Astrocyte of the cerebellum (primary cell): ENCODE measurements around the gene PPP2R1B.
A peak's percentile ranks its signal among the peaks of the same experiment; 100 is the strongest.

Experiments used
- DNase-seq: peaks from one replicate; pipeline ENCODE4 v3.0.0-alpha.2; 2011; ENCODE audit warnings: low read depth
- H3K4me3 ChIP-seq: 2 replicates; pipeline ENCODE4 v1.5.1; 2011; ENCODE audit warnings: mild to moderate bottlenecking, low read depth, low read length, moderate library complexity
- CTCF ChIP-seq: IDR thresholded peaks from 2 replicates; pipeline ENCODE4 v1.5.1; 2012; ENCODE audit warnings: low read length, low read depth, moderate library complexity, mild to moderate bottlenecking; ENCODE audit errors: missing control alignments
- in situ Hi-C: cut with HindIII; loops from 2 replicates; pipeline ENCODE4 v1.10.0; 2017; ENCODE audit warnings: low sequenced_read_pairs

Gene PPP2R1B

GRCh38 chr11:111730871-111731591 lies 35.2 kb downstream of the PPP2R1B start:
- TF ChIP-seq CTCF = no peak
- in situ Hi-C loops = no loop called here
- H3K4me3 ChIP-seq = no peak overlapping the region
- DNase-seq = peak; percentile 77

- no peak overlapping the region for H3K4me3 ChIP-seq
- in situ Hi-C loops = no loop called here
- DNase-seq = no peak
- TF ChIP-seq CTCF = no peak
Measured at GRCh38 chr11:111729831-111730311, 36.3 kb downstream of the PPP2R1B start.

DNA sequence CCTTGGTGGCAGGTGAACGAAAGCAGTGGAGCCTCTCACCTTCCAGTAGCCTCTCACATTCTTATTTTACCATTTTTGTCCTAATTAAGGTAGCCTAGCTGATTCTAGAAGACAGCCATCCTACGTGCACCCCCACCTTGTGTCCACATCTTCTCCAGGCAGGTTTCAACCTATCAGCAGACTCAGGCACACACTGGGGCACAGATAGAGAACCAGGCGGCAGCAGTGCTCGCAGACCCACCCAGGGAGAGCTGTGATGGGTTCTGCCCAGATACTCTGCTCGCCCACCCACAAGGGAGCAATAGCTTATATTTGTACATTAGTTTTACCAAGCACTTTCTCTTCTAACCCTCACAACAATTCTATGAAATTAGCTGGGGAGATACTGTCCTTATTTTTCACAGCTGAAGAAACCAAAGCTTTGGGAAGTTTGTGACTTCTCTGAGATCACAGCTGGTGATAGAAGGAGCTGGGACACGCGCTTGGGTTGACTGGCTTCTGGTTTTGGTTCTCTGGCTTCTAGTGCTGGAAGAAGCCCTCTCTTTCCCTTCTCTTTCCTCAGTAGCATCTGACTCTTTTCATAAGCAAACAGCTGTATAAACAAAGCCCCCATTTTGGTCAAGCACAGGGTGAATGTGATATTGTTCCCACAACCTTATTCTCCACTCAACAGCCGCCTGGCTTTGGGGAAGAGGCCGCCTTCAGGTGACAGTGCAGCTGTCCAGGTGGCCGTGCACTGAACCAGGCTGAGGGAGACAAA lies 36.9 kb downstream of the PPP2R1B start:
- DNase-seq = no peak
- H3K4me3 ChIP-seq = no peak overlapping the region
- in situ Hi-C loops = no loop called here
- no peak for TF ChIP-seq CTCF

- DNase-seq = no peak
- TF ChIP-seq CTCF = no peak
- in situ Hi-C loops = no loop called here
- H3K4me3 ChIP-seq = no peak overlapping the region
Measured at GRCh38 chr11:111727431-111727830, 38.8 kb downstream of the PPP2R1B start.

GRCh38 chr11:111726301-111726713 lies 39.9 kb downstream of the PPP2R1B start:
- no peak for TF ChIP-seq CTCF
- in situ Hi-C loops = no loop called here
- no peak overlapping the region for H3K4me3 ChIP-seq
- DNase-seq = no peak

- in situ Hi-C loops = no loop called here
- no peak for DNase-seq
- no peak overlapping the region for H3K4me3 ChIP-seq
- no peak for TF ChIP-seq CTCF
Measured at GRCh38 chr11:111725621-111726020, 40.6 kb downstream of the PPP2R1B start.
